NCI-H1436 treated with DMSO at 0.1 percent for 48 hours (cell line): Measurements from ENCODE around the gene FAM131B.

Experiments
- DNase-seq: peaks from one replicate; lab custom pipeline; 2025; lab: John Stamatoyannopoulos, UW

The FAM131B gene

DNA sequence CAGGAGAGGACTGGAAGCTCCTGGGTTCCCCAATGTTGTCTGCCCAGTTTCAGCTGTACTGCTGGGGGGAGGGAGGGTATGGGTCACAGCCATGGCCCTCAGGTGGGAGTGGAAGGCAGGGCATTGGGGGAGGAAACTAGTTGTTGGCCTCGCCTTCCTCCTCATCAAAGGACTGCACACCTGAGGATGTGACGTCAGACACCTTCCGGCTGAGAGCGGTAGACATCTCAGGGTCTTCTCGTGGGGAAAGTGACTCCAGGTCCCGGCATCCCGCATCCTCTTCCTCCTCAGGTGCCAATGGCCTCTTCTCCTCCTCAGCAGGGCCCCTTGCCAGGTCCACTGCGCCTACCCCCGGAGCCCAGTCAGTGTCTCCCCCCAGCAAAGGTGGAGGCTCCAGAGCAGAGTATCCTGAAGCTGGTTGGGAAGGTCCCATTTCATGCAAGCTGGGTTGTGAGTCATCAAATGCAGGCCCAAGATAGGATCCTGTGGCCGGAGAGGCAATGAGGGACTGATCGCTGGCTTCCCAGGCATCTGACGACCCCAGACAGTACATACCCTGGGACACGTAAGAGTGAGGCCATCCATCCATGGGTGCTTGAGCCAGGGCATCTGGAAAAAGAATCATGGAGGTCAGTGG is 6.0 kb downstream of the FAM131B start:
- no peak for DNase-seq

DNA sequence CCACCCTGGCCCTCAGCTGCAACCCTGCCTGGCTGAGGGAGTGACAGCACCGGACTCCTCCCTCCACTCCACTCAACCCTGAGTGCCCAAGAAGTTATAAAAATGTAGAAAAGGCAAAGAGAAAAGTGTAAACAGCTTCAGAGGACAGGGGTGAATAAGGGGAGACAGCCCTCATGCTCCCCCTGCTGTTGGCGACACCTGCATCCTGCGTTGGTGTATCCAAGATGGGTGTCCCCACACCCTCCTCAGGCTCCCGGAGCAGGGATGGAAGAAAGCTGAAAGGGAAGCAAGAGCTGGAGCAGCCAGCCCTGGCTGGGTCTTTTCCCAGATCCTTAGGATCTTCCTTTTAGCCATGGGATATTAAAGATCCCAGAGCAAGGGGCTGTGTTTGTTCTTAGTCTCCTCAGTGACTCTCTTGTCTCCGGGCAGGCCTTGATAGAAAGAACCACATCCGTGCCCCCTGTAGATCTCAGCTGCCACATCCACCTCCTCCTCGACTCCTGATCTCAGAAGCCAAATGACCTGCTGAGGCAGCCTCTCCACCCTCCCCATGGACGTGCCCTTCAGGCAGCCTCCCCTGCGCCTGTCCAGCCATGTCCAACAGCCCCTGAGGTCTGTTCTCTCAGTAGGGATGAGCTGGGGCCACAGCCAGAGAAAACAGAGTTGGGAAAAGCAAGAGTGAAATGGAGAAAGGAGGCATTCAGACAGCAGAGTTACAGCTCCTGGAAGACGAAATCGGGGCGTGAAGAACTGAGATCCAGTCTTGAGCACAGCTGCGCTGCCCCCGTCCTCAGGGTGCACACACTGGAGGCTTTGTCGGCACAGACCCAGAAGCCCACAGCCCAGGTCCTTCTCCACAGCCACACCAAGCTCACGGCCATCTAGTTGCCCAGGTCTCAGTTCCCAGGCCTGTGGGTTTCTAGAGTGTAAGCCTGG is 6.8 kb downstream of the FAM131B start:
- no peak for DNase-seq

- DNase-seq: no peak
Measured at GRCh38 chr7:143354965-143355364, 7.5 kb downstream of the FAM131B start.

DNA sequence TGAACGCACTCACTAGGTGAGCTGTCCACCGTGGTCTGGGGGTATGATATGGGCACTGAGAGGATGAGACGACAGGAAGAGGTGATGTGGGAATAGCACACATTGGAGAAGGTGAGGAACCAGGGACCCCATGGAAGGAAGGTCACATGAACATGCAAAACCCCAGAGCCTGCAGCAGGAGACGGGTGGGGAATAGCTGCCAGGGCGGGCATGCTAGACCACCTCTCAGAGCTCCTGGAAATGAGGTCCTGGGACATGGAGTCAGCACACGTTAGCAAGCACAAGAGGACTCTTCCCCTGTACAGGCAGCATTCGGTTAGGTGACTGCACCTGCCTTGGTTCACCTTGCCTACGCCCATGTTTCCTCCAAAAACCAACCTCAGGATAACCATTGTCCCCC is 8.1 kb downstream of the FAM131B start:
- no peak for DNase-seq

GRCh38 chr7:143352531-143353002 is 9.9 kb downstream of the FAM131B start:
- DNase-seq: no peak

- no peak for DNase-seq
Measured at GRCh38 chr7:143351574-143351973, 10.9 kb downstream of the FAM131B start.

GRCh38 chr7:143351060-143351459 is 11.5 kb downstream of the FAM131B start:
- no peak for DNase-seq

DNA sequence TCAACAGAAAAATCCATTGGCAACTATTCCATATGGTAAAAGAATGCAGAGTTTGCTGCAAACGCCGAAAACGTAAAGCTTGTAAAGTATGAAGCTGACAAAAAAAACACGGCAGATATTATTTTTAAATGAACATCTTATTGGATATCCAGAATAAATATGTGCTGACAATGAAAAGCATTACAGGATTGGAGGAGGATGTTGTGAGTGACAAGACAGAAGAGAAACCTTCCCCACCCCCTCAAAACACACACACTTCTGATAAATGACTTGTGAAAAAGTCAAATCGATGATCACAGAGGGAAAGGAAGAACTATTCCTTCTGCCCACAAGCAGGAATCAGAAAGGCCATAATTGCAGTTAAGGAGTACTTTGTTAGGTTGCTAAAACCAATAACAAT is 14.6 kb downstream of the FAM131B start:
- no peak for DNase-seq

- no peak for DNase-seq
Measured at GRCh38 chr7:143346018-143346417, 16.5 kb downstream of the FAM131B start.

- DNase-seq: no peak
Measured at GRCh38 chr7:143345428-143345900, 17.0 kb downstream of the FAM131B start.

DNA sequence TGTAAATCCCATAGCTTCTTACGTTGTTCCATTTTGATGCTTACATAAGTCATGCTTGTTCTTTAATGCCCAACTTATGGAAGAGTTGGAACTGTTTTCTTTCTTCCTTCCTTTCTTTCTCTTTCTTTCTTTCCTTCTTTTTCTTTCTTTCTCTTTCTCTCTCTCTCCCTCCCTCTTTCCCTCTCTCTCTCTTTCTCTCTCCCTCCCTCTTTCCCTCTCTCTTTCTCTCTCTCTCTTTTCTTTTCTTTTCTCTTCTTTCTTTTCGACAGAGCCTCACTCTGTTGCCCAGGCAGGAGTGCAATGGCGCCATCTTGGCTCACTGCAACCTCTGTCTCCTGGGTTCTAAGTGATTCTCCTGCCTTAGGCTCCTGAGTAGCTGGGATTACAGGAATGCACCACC is 18.9 kb downstream of the FAM131B start:
- DNase-seq: no peak

DNA sequence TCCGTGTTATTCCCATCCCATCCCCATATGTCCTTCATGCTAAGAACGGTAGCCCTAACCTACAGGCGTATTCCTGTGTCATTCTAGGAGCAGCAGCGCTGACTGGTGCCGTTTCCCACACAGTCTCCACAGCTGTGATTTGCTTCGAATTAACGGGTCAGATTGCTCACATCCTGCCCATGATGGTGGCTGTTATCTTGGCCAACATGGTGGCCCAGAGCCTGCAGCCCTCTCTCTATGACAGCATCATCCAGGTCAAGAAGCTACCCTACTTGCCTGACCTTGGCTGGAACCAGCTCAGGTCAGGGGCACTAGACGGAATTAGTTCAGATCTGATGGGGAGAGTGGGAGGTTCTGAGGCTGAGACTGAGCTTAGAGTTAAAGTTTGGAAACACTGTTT is 20.7 kb downstream of the FAM131B start:
- DNase-seq: no peak

DNA sequence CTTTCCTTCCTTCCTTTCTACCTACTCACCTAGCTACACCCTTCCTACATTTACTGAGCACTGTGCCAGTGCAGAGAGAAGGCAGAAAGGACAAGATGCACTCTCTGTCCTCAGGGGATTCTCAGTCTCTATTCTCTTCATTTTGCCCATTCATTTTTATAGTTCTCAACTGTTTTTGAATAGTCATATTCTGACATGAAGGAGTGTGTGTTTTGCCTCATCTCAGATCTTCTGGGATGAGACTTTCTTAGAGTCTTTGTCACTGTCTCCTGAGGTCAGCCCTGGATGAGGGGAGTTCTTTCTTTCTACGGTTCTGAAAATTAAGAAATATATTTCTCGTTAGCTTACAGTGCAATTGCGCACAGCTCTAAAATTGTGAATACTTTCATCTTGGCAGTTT is 25.3 kb downstream of the FAM131B start:
- DNase-seq: no peak

GRCh38 chr7:143334244-143334643 is 28.3 kb downstream of the FAM131B start:
- DNase-seq: no peak

DNA sequence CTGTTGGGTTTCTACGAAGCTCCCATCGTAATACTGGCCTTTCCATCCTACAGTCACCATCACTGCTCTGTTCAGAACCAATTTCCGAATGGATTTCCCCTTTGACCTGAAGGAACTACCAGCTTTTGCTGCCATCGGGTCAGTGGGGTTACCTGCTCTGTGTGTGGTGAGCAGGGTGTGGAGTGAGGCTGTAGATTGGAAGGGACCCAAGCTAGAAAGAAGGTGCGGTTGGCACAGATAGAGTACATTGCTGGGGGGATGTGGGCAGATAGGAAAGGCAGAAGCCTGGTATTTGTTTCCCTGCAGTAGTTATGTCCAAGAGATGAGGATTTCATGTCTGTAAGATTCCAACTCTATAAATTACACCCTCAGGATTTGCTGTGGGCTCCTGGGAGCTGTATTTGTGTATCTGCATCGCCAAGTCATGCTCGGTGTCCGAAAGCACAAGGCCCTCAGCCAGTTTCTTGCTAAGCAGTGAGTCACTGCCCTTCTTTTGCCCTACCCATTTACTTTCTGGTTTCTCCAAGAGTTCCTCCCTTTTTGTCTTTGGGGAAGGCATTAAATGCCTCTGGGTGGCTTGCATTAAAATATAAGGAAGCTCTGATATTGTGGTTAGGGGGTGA is 31.2 kb downstream of the FAM131B start:
- DNase-seq: no peak

GRCh38 chr7:143329471-143330170 is 32.9 kb downstream of the FAM131B start:
- DNase-seq: no peak

DNA sequence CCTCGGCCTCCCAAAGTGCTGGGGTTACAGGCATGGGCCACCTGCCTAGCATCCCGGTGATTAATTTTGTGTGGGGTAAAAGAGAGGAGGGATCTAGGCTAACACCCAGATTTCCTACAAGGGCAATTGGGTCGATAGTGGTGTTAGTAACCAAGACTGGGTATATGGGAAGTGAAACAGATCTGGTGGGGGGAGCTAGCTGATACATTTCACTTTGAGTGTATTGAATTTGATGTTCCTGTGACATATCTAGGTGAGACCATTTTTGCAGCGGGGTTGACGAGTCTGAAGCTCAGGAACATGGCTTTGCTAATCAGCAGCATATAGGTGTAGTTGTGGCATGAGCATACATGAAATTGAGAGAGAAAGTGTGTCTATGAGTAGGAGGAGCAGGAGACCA is 34.6 kb downstream of the FAM131B start:
- DNase-seq: no peak

- DNase-seq: no peak
Measured at GRCh38 chr7:143325240-143325639, 37.3 kb downstream of the FAM131B start.

DNA sequence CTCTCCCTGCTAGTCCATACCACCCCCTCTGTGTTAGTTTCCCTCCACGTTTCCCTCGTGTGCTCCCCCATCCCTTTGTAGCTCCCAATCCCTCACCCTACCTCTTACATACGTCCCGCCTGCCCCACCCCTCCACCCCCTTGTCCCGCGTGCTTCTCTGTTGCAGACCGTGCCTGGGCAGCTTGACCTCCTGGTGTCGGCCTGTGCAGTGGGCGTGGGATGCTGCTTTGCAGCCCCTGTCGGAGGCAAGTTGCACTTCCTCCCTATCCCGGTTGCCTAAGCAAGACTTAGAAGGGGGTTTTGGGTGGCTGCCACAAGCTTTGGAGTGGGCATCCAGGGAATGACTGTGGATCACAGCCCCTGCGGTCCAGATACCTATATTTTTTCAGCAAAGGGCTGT is 38.9 kb downstream of the FAM131B start:
- DNase-seq: no peak

- no peak for DNase-seq
Measured at GRCh38 chr7:143322760-143323633, 39.5 kb downstream of the FAM131B start.

GRCh38 chr7:143321734-143322133 is 40.8 kb downstream of the FAM131B start:
- no peak for DNase-seq
